Peyer's patch (tissue), 4 donors: ENCODE measurements around the gene MIEN1. TPM values are rescaled to one million over a fixed set of nuclear protein-coding genes. Genes with fewer than 3 reads are reported as not detected.

ENCODE experiments used
- DNase-seq, 3 donors: peaks; one replicate each; pipeline ENCODE4 v3.0.0-alpha.2; 2017 to 2019
- H3K27ac ChIP-seq, 4 donors: fragments of 200-600 bp; sonication (generic); one replicate each; pipeline ENCODE4 v1.5.1; 2016 to 2019
- H3K27me3 ChIP-seq, 2 donors: fragments of 200-600 bp; sonication (generic); one replicate each; pipeline ENCODE4 v1.5.1; 2019
- H3K36me3 ChIP-seq, 3 donors: fragments of 200-600 bp; sonication (generic); one replicate each; pipeline ENCODE4 v1.5.1; 2016 to 2019
- H3K4me1 ChIP-seq, 4 donors: fragments of 200-600 bp; sonication (generic); one replicate each; pipeline ENCODE4 v1.5.1; 2016 to 2019
- H3K4me3 ChIP-seq, 4 donors: fragments of 200-600 bp; sonication (generic); 1 replicate in 3 of 4; 2 replicates in 1 of 4; pipeline ENCODE4 v1.5.1; 2016 to 2019; ENCODE audit warnings: mild to moderate bottlenecking in 1 of 4
- H3K9me3 ChIP-seq, 4 donors: fragments of 200-600 bp; sonication (generic); one replicate each; pipeline ENCODE4 v1.5.1; 2016 to 2019; ENCODE audit warnings: mild to moderate bottlenecking in 1 of 4
- POLR2A ChIP-seq, 2 donors: fragments of 450-650 bp; IDR thresholded peaks; one replicate each; pipeline ENCODE4 v1.5.1; 2017; ENCODE audit warnings: antibody characterized with exemption in 2 of 2, mild to moderate bottlenecking in 2 of 2, moderate library complexity in 2 of 2
- total RNA-seq, 4 donors: library from RNA; depleted of rRNA; stranded (reverse); fragments of >200 nt; gene quantifications; one replicate each; pipeline ENCODE4 v1.1.0, GENCODE V29; 2016
- TF ChIP-seq, protein P1 (sequence below), 6 experiments: fragments of 450-650 bp in 4 of 6; fragments of 200-600 bp in 2 of 6; sonication (generic) in 1 of 6; IDR thresholded peaks; one replicate each; pipeline ENCODE4 v1.5.1; 2017 to 2019; ENCODE audit warnings: antibody characterized with exemption in 6 of 6, mild to moderate bottlenecking in 3 of 6, moderate library complexity in 1 of 6

MIEN1 gene
- total RNA-seq, 4 donors from 2014 or later = 44.6 to 74.9 (median 57.9) TPM

DNA sequence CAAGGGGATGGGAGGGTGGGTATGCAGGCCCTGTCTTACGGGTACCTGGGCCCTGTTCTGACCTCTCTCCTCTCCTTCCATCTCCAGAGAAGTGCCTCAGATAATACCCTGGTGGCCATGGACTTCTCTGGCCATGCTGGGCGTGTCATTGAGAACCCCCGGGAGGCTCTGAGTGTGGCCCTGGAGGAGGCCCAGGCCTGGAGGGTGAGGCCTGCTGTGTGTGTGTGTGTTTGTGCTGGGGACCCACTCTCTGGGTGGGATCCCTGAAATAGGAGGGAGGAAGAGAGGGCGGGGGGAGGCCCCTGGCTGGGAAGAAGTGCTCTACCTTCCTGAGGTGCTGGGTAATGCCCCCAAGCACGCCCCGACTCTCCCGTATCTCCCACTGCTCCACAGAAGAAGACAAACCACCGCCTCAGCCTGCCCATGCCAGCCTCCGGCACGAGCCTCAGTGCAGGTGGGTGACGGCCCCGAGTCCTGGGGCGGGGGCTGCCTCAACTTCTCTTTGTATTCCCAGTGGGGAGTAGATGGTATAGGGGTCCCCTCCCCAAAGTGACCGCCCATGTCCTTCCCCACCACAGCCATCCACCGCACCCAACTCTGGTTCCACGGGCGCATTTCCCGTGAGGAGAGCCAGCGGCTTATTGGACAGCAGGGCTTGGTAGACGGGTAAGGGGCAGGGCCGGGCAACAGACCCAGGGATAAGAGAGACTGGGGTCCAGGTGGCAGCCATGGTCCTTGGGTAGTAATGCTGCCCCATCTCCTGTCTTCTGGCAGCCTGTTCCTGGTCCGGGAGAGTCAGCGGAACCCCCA lies 15.2 kb upstream of the MIEN1 start:
- Histone ChIP-seq H3K27ac (no peak overlapping the region), H3K4me3 (no peak overlapping the region), H3K27me3 (no peaks in the 10 kb centered on the region), H3K4me1 (peaks cover 0 to 16% (median 0%) of the 10 kb centered on the region in 4 donors), H3K36me3 (peaks cover 0 to 43% (median 0%) of the 10 kb centered on the region in 3 donors), H3K9me3 (no peaks in the 10 kb centered on the region)
- DNase-seq = peak in 1 of 3 donors; percentile 43
- TF ChIP-seq, protein P1, sequence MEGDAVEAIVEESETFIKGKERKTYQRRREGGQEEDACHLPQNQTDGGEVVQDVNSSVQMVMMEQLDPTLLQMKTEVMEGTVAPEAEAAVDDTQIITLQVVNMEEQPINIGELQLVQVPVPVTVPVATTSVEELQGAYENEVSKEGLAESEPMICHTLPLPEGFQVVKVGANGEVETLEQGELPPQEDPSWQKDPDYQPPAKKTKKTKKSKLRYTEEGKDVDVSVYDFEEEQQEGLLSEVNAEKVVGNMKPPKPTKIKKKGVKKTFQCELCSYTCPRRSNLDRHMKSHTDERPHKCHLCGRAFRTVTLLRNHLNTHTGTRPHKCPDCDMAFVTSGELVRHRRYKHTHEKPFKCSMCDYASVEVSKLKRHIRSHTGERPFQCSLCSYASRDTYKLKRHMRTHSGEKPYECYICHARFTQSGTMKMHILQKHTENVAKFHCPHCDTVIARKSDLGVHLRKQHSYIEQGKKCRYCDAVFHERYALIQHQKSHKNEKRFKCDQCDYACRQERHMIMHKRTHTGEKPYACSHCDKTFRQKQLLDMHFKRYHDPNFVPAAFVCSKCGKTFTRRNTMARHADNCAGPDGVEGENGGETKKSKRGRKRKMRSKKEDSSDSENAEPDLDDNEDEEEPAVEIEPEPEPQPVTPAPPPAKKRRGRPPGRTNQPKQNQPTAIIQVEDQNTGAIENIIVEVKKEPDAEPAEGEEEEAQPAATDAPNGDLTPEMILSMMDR (IDR thresholded peaks at IDR 0.05) = no peak
- TF ChIP-seq POLR2A (IDR thresholded peaks at IDR 0.05) = no peak

DNA sequence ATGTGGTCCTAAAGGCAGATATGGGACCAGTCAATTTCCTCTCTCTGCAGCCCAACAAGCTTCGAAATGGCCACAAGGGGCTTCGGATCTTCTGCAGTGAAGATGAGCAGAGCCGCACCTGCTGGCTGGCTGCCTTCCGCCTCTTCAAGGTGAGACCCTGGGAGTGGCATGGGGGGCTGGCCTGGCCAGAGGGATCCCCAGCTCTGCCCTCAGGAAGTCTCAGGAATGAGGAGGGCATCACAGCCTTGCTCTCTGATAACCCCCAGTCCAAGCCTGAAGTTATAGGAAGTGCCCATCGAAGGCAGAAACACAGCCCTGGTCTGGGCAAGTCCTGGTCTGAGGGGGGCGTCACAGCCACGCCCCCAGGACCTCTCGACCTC lies 14.5 kb upstream of the MIEN1 start:
- Histone ChIP-seq H3K9me3 (no peaks in the 10 kb centered on the region), H3K36me3 (peaks cover 0 to 43% (median 0%) of the 10 kb centered on the region in 3 donors), H3K4me3 (no peak overlapping the region), H3K27me3 (no peaks in the 10 kb centered on the region), H3K4me1 (peaks cover 0 to 16% (median 0%) of the 10 kb centered on the region in 4 donors), H3K27ac (no peak overlapping the region)
- TF ChIP-seq POLR2A (IDR thresholded peaks at IDR 0.05) = no peak
- TF ChIP-seq, protein P1 (IDR thresholded peaks at IDR 0.05) = no peak
- DNase-seq = peak in 1 of 3 donors; percentile 22

DNA sequence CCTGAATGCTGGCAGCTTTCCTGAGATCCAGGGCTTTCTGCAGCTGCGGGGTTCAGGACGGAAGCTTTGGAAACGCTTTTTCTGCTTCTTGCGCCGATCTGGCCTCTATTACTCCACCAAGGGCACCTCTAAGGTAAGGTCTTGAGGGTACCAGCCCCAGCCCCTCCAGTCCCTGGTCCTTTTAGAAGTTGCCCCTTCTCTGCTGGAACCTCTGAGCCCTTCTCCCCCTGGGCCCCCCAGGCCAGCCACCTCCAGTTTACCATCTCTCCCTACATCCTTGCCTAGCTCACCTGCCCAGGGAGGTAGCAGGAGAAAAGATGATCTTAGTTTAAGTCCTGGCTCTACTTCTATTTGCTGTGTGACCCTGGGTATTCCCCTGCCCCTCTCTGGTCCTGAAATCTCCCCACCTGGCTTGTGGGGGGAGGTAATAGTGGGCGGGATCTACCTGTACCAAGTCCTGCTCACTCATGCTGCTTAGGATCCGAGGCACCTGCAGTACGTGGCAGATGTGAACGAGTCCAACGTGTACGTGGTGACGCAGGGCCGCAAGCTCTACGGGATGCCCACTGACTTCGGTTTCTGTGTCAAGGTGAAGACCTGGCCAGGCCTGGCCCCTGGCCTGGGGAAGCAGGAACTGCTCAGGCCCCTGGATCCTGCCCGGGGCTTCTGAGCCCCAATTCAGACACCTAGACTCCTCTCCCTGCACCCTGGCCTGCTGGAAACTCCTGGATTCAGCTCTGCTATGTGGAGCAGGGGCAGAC lies 13.9 kb upstream of the MIEN1 start:
- DNase-seq = peak in 1 of 3 donors; percentile 29

DNA sequence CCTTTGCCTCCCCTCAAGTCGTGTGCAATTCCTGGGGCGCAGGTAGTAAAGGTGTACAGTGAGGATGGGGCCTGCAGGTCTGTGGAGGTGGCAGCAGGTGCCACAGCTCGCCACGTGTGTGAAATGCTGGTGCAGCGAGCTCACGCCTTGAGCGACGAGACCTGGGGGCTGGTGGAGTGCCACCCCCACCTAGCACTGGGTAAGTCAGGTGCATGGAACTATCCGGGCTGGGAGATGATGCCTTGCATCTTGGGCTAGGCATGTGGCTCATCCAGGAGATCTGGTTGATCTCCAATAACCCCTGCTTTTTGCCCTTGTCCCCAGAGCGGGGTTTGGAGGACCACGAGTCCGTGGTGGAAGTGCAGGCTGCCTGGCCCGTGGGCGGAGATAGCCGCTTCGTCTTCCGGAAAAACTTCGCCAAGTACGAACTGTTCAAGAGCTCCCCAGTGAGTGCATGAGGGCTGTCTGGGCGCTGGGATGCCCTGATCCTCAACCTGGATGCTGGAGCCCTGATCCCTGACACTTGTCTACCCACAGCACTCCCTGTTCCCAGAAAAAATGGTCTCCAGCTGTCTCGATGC lies 12.6 kb upstream of the MIEN1 start:
- Histone ChIP-seq H3K4me1 (peaks cover 0 to 34% (median 14%) of the 10 kb centered on the region in 4 donors), H3K4me3 (no peak overlapping the region), H3K27ac (no peak overlapping the region), H3K36me3 (peaks cover 0 to 43% (median 0%) of the 10 kb centered on the region in 3 donors), H3K27me3 (no peaks in the 10 kb centered on the region), H3K9me3 (no peaks in the 10 kb centered on the region)
- TF ChIP-seq POLR2A (IDR thresholded peaks at IDR 0.05) = no peak
- TF ChIP-seq, protein P1 (IDR thresholded peaks at IDR 0.05) = no peak
- peak in 1 of 3 donors; percentile 37 for DNase-seq

More for the DNA sequence above, 13.9 kb upstream of the MIEN1 start:
- peaks cover 0 to 21% (median 3%) of the 10 kb centered on the region in 4 donors for H3K4me1 ChIP-seq
- no peaks in the 10 kb centered on the region for H3K9me3 ChIP-seq
- H3K27me3 ChIP-seq = no peaks in the 10 kb centered on the region
- TF ChIP-seq, protein P1 (IDR thresholded peaks at IDR 0.05) = no peak
- no peak for TF ChIP-seq POLR2A (IDR thresholded peaks at IDR 0.05)
- no peak overlapping the region for H3K4me3 ChIP-seq
- peaks cover 0 to 43% (median 0%) of the 10 kb centered on the region in 3 donors for H3K36me3 ChIP-seq
- H3K27ac ChIP-seq = no peak overlapping the region

DNA sequence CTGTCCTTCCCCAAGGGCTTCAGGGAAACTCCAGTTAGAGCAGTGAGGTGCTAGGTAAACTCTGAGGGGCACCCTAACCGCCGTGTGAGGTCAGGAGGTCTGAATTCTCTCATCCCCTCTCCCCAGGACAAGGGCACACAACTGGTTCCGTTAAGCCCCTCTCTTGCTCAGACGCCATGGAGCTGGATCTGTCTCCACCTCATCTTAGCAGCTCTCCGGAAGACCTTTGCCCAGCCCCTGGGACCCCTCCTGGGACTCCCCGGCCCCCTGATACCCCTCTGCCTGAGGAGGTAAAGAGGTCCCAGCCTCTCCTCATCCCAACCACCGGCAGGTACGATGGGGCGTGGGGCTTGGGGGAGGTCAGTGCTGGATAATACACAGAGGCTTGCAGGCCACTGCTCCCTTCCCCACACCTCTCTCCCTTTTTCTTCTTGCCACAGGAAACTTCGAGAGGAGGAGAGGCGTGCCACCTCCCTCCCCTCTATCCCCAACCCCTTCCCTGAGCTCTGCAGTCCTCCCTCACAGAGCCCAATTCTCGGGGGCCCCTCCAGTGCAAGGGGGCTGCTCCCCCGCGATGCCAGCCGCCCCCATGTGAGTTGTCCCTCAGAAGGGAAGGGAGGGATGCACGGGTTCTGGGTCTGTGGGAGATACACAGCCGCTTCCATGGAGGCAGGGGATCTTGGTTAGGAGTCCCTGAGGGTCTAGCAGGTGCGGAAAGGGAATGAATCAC lies 12.0 kb upstream of the MIEN1 start:
- H3K4me3 ChIP-seq = no peak overlapping the region
- DNase-seq = peak in 1 of 3 donors; percentile 43
- peaks cover 0 to 43% (median 0%) of the 10 kb centered on the region in 3 donors for H3K36me3 ChIP-seq
- H3K9me3 ChIP-seq = no peaks in the 10 kb centered on the region
- no peaks in the 10 kb centered on the region for H3K27me3 ChIP-seq
- H3K27ac ChIP-seq = no peak overlapping the region
- H3K4me1 ChIP-seq = peaks cover 0 to 34% (median 15%) of the 10 kb centered on the region in 4 donors
- no peak for TF ChIP-seq POLR2A (IDR thresholded peaks at IDR 0.05)
- TF ChIP-seq, protein P1 (IDR thresholded peaks at IDR 0.05) = no peak
